HL-60 (cell line): Measurements from ENCODE around the gene THSD7A.

Source experiments
- DNase-seq, 2 experiments: peaks; one replicate each; pipeline ENCODE4 v3.0.0-alpha.2; 2010 to 2020; ENCODE audit warnings: low read depth in 1 of 2, low spot score in 1 of 2
- H3K27ac ChIP-seq: fragments of 250-450 bp; sonication (Bioruptor Pico); replicated peaks from 2 replicates; pipeline ENCODE4 v1.5.1; 2020; ENCODE audit warnings: mild to moderate bottlenecking, moderate library complexity
- H3K27me3 ChIP-seq: fragments of 250-450 bp; sonication (Bioruptor Pico); 2 replicates; pipeline ENCODE4 v1.5.1; 2021; ENCODE audit warnings: mild to moderate bottlenecking, moderate library complexity; ENCODE audit not compliant: insufficient read depth, poor library complexity, severe bottlenecking
- H3K4me3 ChIP-seq: replicated peaks from 2 replicates; pipeline ENCODE4 v1.5.1; 2011; ENCODE audit warnings: mild to moderate bottlenecking, control low read depth, low read length; ENCODE audit not compliant: insufficient read depth
- CTCF ChIP-seq: IDR thresholded peaks from one replicate; pipeline ENCODE4 v1.5.1; 2011; ENCODE audit warnings: low read length, control low read depth, inconsistent platforms; ENCODE audit not compliant: insufficient read depth
- GABPA ChIP-seq: IDR thresholded peaks from 2 replicates; pipeline ENCODE4 v1.6.1; 2012; ENCODE audit warnings: low read depth
- POLR2AphosphoS5 ChIP-seq: IDR thresholded peaks from 2 replicates; pipeline ENCODE4 v1.6.1; 2012; ENCODE audit warnings: low read depth
- REST ChIP-seq: IDR thresholded peaks from 2 replicates; pipeline ENCODE4 v1.6.1; 2012; ENCODE audit warnings: low read depth; ENCODE audit not compliant: insufficient replicate concordance
- SPI1 ChIP-seq: IDR thresholded peaks from 2 replicates; pipeline ENCODE4 v1.6.1; 2012; ENCODE audit warnings: low read depth, mild to moderate bottlenecking, borderline replicate concordance

THSD7A gene

GRCh38 chr7:11775401-11775800 lies 56.6 kb downstream of the THSD7A start:
- H3K27me3 ChIP-seq, result no peaks in the 10 kb centered on the region
- H3K27ac ChIP-seq, result no peak overlapping the region
- TF ChIP-seq REST (no peak), CTCF (no peak), SPI1 (no peak), POLR2AphosphoS5 (no peak), GABPA (no peak)
- no peak overlapping the region for H3K4me3 ChIP-seq
- no peak for DNase-seq

GRCh38 chr7:11768263-11768662 lies 63.7 kb downstream of the THSD7A start:
- no peak for DNase-seq

GRCh38 chr7:11767148-11767547 lies 64.8 kb downstream of the THSD7A start:
- peak overlapping the region; percentile 69 for H3K27ac ChIP-seq
- H3K4me3 ChIP-seq, result no peak overlapping the region
- no peaks in the 10 kb centered on the region for H3K27me3 ChIP-seq
- peak in 1 of 2 experiments; percentile 69 for DNase-seq
- no peak for TF ChIP-seq CTCF
- TF ChIP-seq GABPA, result no peak
- TF ChIP-seq REST, result no peak
- TF ChIP-seq SPI1, result no peak

More at GRCh38 chr7:11768263-11768662, 63.7 kb downstream of the THSD7A start:
- TF ChIP-seq GABPA (no peak), POLR2AphosphoS5 (no peak), REST (no peak), SPI1 (no peak), CTCF (no peak)
- H3K4me3 ChIP-seq, result no peak overlapping the region
- H3K27me3 ChIP-seq, result no peaks in the 10 kb centered on the region
- H3K27ac ChIP-seq, result peak overlapping the region; percentile 69; the same call in 1 of the 2 replicates
